GM21447 (cell line): ENCODE results near the gene BCL6B.

Experiments used
- ATAC-seq: cut with Tn5 transposase; IDR thresholded peaks from one replicate; pipeline ENCODE4 v1.9.1; 2021; ENCODE audit not compliant: unreplicated experiment

Gene BCL6B

DNA sequence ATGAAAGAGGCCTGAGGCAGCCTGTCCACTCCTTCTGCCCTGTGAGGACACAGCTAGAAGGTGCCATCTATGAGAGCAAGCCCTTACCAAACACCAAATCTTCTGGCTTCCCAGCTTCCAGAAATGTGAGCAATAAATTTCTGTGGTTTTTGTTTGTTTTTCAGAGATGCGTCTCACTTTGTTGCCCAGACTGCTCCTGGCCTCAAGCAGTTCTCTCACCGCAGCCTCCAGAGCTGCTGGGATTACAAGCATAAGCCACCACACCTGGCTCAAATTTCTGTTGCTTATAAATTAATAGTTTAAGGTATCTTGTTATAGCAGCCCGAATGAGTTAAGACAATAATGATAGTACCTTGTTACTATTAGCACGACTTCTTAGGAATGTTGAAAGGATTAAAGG lies 33.5 kb downstream of the BCL6B start:
- ATAC-seq = no peak

- no peak for ATAC-seq
Measured at GRCh38 chr17:7058831-7059447, 36.1 kb downstream of the BCL6B start.

DNA sequence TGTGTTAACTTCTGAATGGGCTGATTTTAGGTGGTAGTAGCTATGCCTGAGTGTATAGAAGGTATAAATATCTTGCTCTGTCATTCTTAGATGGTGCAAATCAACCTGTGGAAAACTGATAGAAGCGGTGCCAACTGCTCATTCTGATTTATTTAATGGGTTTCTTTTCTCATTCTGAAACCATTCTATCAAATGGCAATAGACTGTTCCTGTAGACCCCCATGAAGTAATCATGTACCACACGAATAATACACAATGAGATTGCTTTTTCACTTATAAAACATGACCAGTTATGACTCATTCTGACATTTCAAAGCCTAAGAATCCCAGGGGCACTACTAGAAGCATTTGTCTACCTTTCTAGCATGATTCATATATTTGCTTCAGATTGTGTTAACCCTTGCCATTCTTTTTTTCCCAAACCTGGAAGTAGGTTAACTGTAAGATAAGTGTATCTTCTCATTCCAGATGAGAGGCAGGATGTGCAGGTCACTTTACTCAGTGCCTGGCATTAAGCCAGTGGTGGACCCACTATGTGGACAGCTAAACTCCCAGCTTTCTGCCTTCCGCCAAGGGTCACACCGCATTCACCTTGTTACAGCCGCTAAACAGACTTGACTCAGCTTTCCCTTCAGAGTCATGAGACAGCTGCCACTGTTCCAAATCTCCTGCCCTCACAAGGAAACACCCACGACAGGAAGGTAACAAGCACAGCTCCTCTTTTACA lies 37.5 kb downstream of the BCL6B start:
- no peak for ATAC-seq

DNA sequence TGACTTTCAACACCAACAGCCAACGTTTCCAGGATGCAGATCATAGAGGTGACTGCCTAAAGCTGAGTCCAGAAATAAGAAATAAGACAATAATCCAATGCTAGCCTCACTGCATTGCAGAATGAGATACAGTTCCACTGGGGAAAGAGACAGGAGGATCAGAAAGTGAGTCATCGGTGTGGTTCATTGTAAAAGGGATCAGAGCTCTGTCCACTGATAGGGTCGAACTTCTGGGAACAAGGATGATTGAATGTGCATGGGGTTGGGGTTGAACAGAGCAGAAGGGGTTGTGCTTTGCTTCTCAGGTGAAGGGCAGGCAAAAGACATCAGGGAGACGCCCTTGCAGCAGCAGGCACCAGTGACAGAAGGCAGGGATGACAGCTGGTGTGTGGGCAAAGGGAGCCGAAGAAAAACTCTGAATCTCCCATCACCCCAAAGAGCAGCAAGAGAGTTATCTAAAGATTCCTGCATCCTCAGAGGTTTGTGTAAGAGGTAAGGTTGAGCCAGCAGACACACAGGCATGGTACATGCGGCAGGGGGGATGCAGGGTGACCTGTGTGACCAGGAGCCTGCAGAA lies 40.8 kb downstream of the BCL6B start:
- no peak for ATAC-seq

GRCh38 chr17:7064261-7064660 lies 41.4 kb downstream of the BCL6B start:
- no peak for ATAC-seq

- no peak for ATAC-seq
Measured at GRCh38 chr17:7067198-7067597, 44.3 kb downstream of the BCL6B start.

DNA sequence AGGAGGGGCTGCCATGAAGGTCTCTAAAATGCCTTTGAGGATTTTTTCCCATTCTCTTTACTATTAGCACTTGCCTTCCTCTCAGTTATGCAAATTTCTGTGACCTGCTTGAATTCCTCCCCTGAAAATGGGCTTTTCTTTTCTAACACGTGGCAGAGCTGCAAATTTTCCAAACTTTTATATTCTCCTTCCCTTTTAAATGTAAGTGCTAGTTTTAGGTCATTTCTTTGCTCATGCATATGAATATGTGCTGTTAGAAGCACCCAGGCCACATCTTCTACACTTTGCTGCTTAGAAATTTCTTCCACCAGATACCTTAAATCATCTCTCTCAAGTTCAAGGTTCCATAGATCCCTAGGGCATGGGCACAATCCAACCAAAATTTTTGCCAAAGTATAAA lies 45.4 kb downstream of the BCL6B start:
- no peak for ATAC-seq

DNA sequence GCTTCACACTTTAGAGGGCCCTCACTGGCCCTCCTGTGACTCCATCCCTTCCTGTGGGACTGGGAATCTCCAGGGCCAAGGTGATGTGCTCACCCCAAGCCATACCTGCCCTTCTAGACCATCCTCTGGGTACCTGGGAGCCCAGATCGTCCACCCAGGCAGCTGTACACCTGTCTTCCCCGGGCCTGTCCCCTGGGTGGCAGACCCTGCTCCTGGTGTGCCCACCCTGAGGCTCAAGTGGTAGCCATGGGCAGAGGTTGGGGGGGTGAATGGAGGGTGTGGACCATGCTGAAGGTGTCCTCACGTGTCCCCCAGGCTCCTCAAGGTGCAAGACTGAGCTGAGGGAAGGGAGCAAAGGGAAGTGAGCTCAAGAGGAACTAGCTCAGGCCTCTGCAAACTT lies 47.9 kb downstream of the BCL6B start:
- ATAC-seq = no peak

DNA sequence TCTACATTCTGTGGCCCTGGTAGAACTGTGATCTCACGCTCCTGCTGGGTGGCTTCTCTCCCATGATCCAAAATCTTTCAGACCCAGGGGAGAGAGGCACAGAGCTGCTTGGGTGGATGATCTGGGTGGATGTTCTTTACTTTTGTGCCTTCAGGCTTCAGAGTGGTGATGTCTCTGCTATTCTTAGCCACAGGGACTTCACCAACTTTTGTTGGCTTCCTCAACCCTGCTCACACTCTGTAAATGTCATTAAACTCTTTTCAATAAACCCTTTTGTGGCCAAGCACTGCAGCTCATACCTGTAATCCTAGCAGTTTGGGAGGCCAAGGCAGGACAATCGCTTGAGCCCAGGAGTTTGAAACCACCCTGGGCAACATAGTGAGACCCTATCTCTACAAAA lies 49.6 kb downstream of the BCL6B start:
- ATAC-seq = no peak

GRCh38 chr17:7074931-7075330 lies 52.1 kb downstream of the BCL6B start:
- no peak for ATAC-seq

DNA sequence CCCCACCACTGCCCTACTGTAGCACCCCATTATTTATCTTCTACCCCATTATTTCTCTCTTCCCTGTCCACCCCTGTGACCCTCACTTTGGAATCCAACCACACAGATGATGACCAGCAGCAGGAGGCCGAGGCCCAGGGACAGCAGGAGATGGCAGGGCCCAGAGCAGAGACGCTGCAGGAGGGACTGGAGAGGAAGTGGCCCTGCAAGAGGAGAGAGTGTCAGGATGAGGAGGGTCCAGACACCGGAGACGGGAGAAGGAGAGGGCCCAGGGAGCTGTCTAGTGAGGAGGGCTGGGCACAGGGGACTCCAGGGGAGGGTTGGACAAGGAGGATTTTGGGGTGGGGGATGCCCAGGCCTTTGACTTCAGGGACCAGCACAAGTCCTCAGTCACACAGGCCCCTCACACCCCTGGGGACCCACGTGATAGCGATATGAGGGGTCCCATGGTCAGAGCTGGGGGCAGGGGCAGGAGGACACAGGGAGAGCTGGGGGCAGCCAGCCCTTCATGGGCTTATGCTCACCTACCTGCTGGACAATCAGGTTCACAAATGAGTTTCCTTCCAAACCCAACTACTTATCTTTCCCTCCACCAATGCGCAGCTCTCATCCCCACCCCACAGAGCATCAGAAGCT lies 55.2 kb downstream of the BCL6B start:
- ATAC-seq = no peak

DNA sequence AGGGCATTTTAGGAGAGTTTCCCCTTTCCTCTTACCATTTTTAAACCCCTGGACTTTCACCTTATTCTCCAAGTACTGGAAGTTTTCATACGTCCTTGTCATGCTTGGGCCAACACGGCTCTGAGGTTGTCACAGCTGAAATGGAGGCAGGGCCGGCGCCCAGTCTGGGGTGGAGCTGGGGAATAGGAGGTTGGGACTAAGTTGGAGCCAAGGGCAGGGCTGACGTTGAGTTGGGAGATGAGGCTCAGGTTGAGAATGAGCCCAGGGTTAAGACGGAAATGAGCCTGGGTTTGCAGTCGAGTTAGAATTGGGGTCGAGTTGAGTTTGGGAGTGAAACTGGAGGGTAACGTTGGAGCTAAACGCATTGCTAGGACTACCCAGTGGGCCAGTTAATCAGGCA lies 55.9 kb downstream of the BCL6B start:
- no peak for ATAC-seq
